Measurements from ENCODE around the gene TAF6L. TPM values are rescaled to one million over a fixed set of nuclear protein-coding genes. Genes with fewer than 3 reads are reported as not detected.
"Not testable (repeated sequence)": the region's sequence is repeated elsewhere in the genome, so short reads cannot be mapped to it uniquely, and the experiment has no call there.

Gene TAF6L
- total and polyA plus RNA-seq, 9 donors: 5.4 to 33.6 (median 26.3) TPM

- peak; percentile 81 for TF ChIP-seq POLR2A (IDR thresholded peaks at IDR 0.05)
- TF ChIP-seq EP300 (IDR thresholded peaks at IDR 0.05): peak; percentile 63
- peak in 1 of 3 donors; percentile 24 for TF ChIP-seq CTCF (IDR thresholded peaks at IDR 0.05)
- H3K27ac ChIP-seq: peak within 1 kb of the TSS; percentile 42 to 84
- peak; percentile 94 to 98 (median 96) for DNase-seq
- peak within 1 kb of the TSS; percentile 87 for H3K4me3 ChIP-seq
- H3K36me3 ChIP-seq: no peaks in the 10 kb centered on the region
- WGBS, 3 donors: 0 to 1% (median 0%) methylated on average over 47 of the region's 47 CpGs
- peaks cover 7% of the 10 kb centered on the region for H3K4me1 ChIP-seq (ENCODE audit: insufficient read depth)
- no peaks in the 10 kb centered on the region for H3K27me3 ChIP-seq
- intact Hi-C loops (cut with DNase I): no loop called here
- no peaks in the 10 kb centered on the region for H3K9me3 ChIP-seq
Measured at GRCh38 chr11:62753736-62754603, 17.2 kb upstream of the TAF6L start, which contains the start of gene ZBTB3. TSS of gene ZBTB3 (minus strand) at chr11:62754160. CDS start at chr11:62753664, 496 bp downstream.

GRCh38 chr11:62755086-62755615 lies 16.0 kb upstream of the TAF6L start:
- intact Hi-C loops (cut with DNase I): no loop called here
- 72 to 78% (median 75%) methylated on average over 10 of the region's 10 CpGs for WGBS, 3 donors
- H3K36me3 ChIP-seq: no peaks in the 10 kb centered on the region
- peaks cover 7% of the 10 kb centered on the region for H3K4me1 ChIP-seq (ENCODE audit: insufficient read depth)
- DNase-seq: no peak
- no peaks in the 10 kb centered on the region for H3K27me3 ChIP-seq
- H3K27ac ChIP-seq: no peak overlapping the region
- no peaks in the 10 kb centered on the region for H3K9me3 ChIP-seq
- H3K4me3 ChIP-seq: no peak overlapping the region
- no peak for TF ChIP-seq CTCF (IDR thresholded peaks at IDR 0.05)

- TF ChIP-seq POLR2A (IDR thresholded peaks at IDR 0.05) (no peak), CTCF (IDR thresholded peaks at IDR 0.05) (no peak), EP300 (IDR thresholded peaks at IDR 0.05) (no peak)
- 46 to 47% (median 46%) methylated on average over 9 of the region's 9 CpGs for WGBS, 3 donors
- peaks cover 5% of the 10 kb centered on the region for H3K4me1 ChIP-seq (ENCODE audit: insufficient read depth)
- no peaks in the 10 kb centered on the region for H3K27me3 ChIP-seq
- H3K4me3 ChIP-seq: no peak overlapping the region
- DNase-seq: no peak
- H3K27ac ChIP-seq: no peak overlapping the region
- H3K9me3 ChIP-seq: no peaks in the 10 kb centered on the region
- no peaks in the 10 kb centered on the region for H3K36me3 ChIP-seq
- intact Hi-C loops (cut with DNase I): no loop called here
Measured at GRCh38 chr11:62757846-62758788, 13.1 kb upstream of the TAF6L start.

GRCh38 chr11:62760867-62761227 lies 10.3 kb upstream of the TAF6L start:
- intact Hi-C loops (cut with DNase I): not testable (repeated sequence)
- peak overlapping the region; percentile 78 for H3K4me3 ChIP-seq

More at GRCh38 chr11:62760867-62761227, 10.3 kb upstream of the TAF6L start:
- 32 to 39% (median 35%) methylated on average over 9 of the region's 9 CpGs for WGBS, 3 donors
- H3K27me3 ChIP-seq; H3K4me1 ChIP-seq (ENCODE audit: insufficient read depth); H3K27ac ChIP-seq; H3K36me3 ChIP-seq; DNase-seq; H3K9me3 ChIP-seq: not testable (repeated sequence)

Data from ovary (tissue), 9 donors.